Natural killer cell (primary cell): ENCODE data around the gene LUC7L3. TPM values are rescaled to one million over a fixed set of nuclear protein-coding genes. Genes with fewer than 3 reads are reported as not detected.

Source experiments
- ATAC-seq, 3 donors: fragments of 150-1000 bp in 2 of 3; fragments of 200-7000 bp in 1 of 3; cut with Tn5 transposase; 1 replicate in 1 of 3; 2 replicates in 2 of 3; pipeline ENCODE4 v1.10.0; 2021; ENCODE audit warnings: mild to moderate bottlenecking in 2 of 3, moderate library complexity in 2 of 3
- DNase-seq, 2 donors: peaks; one replicate each; pipeline versions ENCODE4 v3.0.0 to v3.0.0-alpha.2; 2013 to 2021; ENCODE audit warnings: mixed read lengths in 1 of 2
- H3K27ac ChIP-seq: one replicate; pipeline ENCODE4 v1.5.1; 2013; ENCODE audit warnings: mild to moderate bottlenecking, low read length
- H3K27me3 ChIP-seq: one replicate; pipeline ENCODE4 v1.6.1; 2013; ENCODE audit warnings: low read length; ENCODE audit not compliant: control insufficient read depth, insufficient read depth
- H3K36me3 ChIP-seq: one replicate; pipeline ENCODE4 v1.6.1; 2013; ENCODE audit warnings: low read length; ENCODE audit not compliant: control insufficient read depth, insufficient read depth
- H3K4me1 ChIP-seq: one replicate; pipeline ENCODE4 v1.6.1; 2013; ENCODE audit warnings: low read length; ENCODE audit not compliant: control insufficient read depth, insufficient read depth
- H3K4me3 ChIP-seq: one replicate; pipeline ENCODE4 v1.5.1; 2013; ENCODE audit warnings: low read length
- H3K9me3 ChIP-seq: one replicate; pipeline ENCODE4 v1.6.1; 2013; ENCODE audit warnings: low read length; ENCODE audit not compliant: control insufficient read depth, insufficient read depth
- H3K27ac Mint-ChIP-seq, 2 donors: one replicate each; pipeline ENCODE4 v1.8.0; 2022; ENCODE audit warnings: mild to moderate bottlenecking in 2 of 2, mixed read lengths in 2 of 2, moderate library complexity in 1 of 2
- H3K27me3 Mint-ChIP-seq, 2 donors: one replicate each; pipeline ENCODE4 v1.8.0; 2022; ENCODE audit warnings: low read depth in 2 of 2, mixed read lengths in 2 of 2
- H3K36me3 Mint-ChIP-seq: one replicate; pipeline ENCODE4 v1.8.0; 2022; ENCODE audit warnings: mixed read lengths
- H3K4me1 Mint-ChIP-seq, 2 donors: one replicate each; pipeline ENCODE4 v1.8.0; 2022; ENCODE audit warnings: mixed read lengths in 2 of 2
- H3K4me3 Mint-ChIP-seq: one replicate; pipeline ENCODE4 v1.8.0; 2022; ENCODE audit warnings: mild to moderate bottlenecking, moderate library complexity, mixed read lengths
- H3K9me3 Mint-ChIP-seq, 2 donors: one replicate each; pipeline ENCODE4 v1.8.0; 2022; ENCODE audit warnings: mixed read lengths in 2 of 2
- WGBS: methylation state at CpG from one replicate; pipeline ENCODE4 v1.1.7; 2013; ENCODE audit warnings: missing lambda C conversion rate; ENCODE audit not compliant: insufficient coverage; 5-methylcytosine and 5-hydroxymethylcytosine counted together
- intact Hi-C: fragments of 100-400 bp; cut with micrococcal nuclease; formaldehyde crosslinking; loops from one replicate; pipeline ENCODE4 v1.14.2; 2022
- total RNA-seq, 4 donors: library from RNA; stranded (reverse); fragments of 120-200 nt in 1 of 4; gene quantifications; one replicate each; pipeline versions ENCODE4 v1.2.3 to v1.2.4, GENCODE V29; 2013 to 2022
- TF ChIP-seq, protein P1 (sequence below): fragments of 200-600 bp; IDR thresholded peaks from one replicate; pipeline ENCODE4 v1.8.0; 2022; ENCODE audit warnings: antibody characterized with exemption

Gene LUC7L3
- total RNA-seq, 3 donors from 2014 or later (not counting 1 experiment from before 2014, with no cell fraction given), result 152 to 213 (median 196) TPM

DNA sequence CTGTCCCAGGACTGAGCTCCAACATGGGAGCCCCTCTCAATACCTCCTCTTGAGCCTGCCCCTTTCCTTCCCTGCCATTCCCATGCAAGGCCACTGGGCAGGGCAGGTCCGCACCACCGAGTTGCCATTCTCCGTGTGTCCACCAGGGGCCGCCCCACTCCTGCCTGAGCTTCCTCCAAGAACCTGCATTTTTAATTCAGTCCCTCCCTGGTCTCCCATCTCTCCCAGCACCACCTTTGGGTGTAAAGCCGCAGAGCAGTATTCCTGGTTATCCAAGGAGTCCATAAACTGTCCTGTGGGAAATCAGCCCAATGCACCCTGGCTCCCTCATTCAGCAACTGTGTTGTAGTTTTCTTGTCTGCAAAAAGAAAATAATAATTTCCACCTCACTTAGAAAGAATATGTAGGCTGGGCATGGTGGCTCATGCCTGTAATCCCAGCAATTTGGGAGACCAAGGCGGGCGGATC lies 63.8 kb downstream of the LUC7L3 start:
- no peaks in the 10 kb centered on the region for H3K36me3 Mint-ChIP-seq
- no peak overlapping the region for H3K27ac Mint-ChIP-seq
- WGBS, result 16% methylated on average over 7 of the region's 7 CpGs
- TF ChIP-seq, protein P1, sequence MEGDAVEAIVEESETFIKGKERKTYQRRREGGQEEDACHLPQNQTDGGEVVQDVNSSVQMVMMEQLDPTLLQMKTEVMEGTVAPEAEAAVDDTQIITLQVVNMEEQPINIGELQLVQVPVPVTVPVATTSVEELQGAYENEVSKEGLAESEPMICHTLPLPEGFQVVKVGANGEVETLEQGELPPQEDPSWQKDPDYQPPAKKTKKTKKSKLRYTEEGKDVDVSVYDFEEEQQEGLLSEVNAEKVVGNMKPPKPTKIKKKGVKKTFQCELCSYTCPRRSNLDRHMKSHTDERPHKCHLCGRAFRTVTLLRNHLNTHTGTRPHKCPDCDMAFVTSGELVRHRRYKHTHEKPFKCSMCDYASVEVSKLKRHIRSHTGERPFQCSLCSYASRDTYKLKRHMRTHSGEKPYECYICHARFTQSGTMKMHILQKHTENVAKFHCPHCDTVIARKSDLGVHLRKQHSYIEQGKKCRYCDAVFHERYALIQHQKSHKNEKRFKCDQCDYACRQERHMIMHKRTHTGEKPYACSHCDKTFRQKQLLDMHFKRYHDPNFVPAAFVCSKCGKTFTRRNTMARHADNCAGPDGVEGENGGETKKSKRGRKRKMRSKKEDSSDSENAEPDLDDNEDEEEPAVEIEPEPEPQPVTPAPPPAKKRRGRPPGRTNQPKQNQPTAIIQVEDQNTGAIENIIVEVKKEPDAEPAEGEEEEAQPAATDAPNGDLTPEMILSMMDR, result peak; percentile 90
- peaks cover 0 to 6% of the 10 kb centered on the region in 2 donors for H3K27me3 Mint-ChIP-seq
- Histone ChIP-seq H3K36me3 (no peaks in the 10 kb centered on the region), H3K27me3 (peaks cover 6% of the 10 kb centered on the region), H3K4me1 (peaks cover 32% of the 10 kb centered on the region), H3K27ac (no peak overlapping the region), H3K9me3 (no peaks in the 10 kb centered on the region), H3K4me3 (no peak overlapping the region)
- no peak overlapping the region for H3K4me3 Mint-ChIP-seq
- ATAC-seq (peak; percentile 88 to 94 (median 89)), DNase-seq (peak; percentile 76 to 86)
- H3K4me1 Mint-ChIP-seq, result peaks cover 0 to 13% of the 10 kb centered on the region in 2 donors
- intact Hi-C loops, result loop anchor here (2.0 to 5.0 kb wide), 2 partner anchors 59 to 174 kb away; no protein-coding TSS in a partner anchor
- H3K9me3 Mint-ChIP-seq, result no peaks in the 10 kb centered on the region

DNA sequence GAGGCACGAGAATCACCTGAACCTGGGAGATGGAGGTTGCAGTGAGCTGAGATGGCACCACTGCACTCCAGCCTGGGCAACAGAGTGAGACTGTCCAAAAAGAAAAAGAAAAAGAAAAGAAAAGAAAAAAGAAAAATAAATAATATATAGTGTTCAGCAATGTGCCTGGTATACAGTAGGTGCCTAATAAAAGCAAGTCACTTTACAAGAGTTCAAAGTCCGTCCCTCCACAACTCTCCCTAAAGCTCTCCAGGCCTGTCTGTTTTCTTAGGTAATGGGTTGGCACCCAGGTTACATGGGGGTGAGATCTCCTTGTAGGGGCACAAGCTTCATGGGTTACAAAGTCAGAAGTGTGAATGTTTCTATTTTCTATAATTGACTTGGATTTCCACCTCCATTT lies 64.5 kb downstream of the LUC7L3 start:
- no peak for ATAC-seq
- WGBS, result 100% methylated on average over 1 of the region's 2 CpGs
- no peak overlapping the region for H3K27ac Mint-ChIP-seq

DNA sequence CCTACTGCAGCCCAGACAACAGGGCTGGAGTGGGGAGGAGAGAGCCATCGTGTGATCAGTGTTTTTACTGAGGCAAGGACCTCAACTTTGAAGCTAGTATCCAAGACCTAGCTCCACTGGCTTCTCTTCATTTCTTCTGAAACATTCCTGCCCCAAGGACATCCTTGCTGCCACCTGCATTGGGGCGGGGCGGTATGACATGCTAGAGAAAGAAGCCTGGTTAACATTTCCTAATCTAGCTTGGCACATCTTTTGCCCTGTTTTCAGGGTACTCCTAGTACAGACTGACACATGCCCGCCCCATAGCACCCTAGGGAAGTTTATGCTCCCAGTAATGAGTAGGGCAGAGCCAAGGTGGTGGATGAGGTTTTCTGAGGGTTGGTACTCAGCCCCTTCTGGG lies 65.7 kb downstream of the LUC7L3 start:
- Histone ChIP-seq H3K4me1 (peaks cover 20% of the 10 kb centered on the region), H3K27ac (no peak overlapping the region), H3K27me3 (peaks cover 6% of the 10 kb centered on the region), H3K9me3 (no peaks in the 10 kb centered on the region), H3K36me3 (no peaks in the 10 kb centered on the region), H3K4me3 (no peak overlapping the region)
- WGBS, result 70% methylated on average over 4 of the region's 4 CpGs
- Mint-ChIP-seq H3K9me3 (no peaks in the 10 kb centered on the region), H3K4me1 (peaks cover 0 to 5% of the 10 kb centered on the region in 2 donors), H3K4me3 (no peak overlapping the region), H3K27me3 (peaks cover 3 to 11% of the 10 kb centered on the region in 2 donors), H3K36me3 (no peaks in the 10 kb centered on the region), H3K27ac (no peak overlapping the region)
- ATAC-seq (no peak), DNase-seq (no peak)
- intact Hi-C loops, result no loop called here
- TF ChIP-seq, protein P1, result no peak

More for the DNA sequence above, 64.5 kb downstream of the LUC7L3 start:
- Mint-ChIP-seq H3K27me3 (peaks cover 0 to 9% of the 10 kb centered on the region in 2 donors), H3K4me3 (no peak overlapping the region), H3K9me3 (no peaks in the 10 kb centered on the region), H3K36me3 (no peaks in the 10 kb centered on the region), H3K4me1 (peaks cover 0 to 13% of the 10 kb centered on the region in 2 donors)
- no peak for DNase-seq
- no peaks in the 10 kb centered on the region for H3K9me3 ChIP-seq
- TF ChIP-seq, protein P1, result no peak
- no peak overlapping the region for H3K4me3 ChIP-seq
- intact Hi-C loops, result loop anchor here (2.0 to 5.0 kb wide), 2 partner anchors 58 to 173 kb away; no protein-coding TSS in a partner anchor
- H3K27ac ChIP-seq, result no peak overlapping the region
- peaks cover 6% of the 10 kb centered on the region for H3K27me3 ChIP-seq
- H3K4me1 ChIP-seq, result peaks cover 32% of the 10 kb centered on the region
- no peaks in the 10 kb centered on the region for H3K36me3 ChIP-seq
